Spleen (tissue), 11 donors: ENCODE data around the gene UBE2N. TPM values are rescaled to one million over a fixed set of nuclear protein-coding genes. Genes with fewer than 3 reads are reported as not detected.
"Not testable (repeated sequence)": the region's sequence is repeated elsewhere in the genome, so short reads cannot be mapped to it uniquely, and the experiment has no call there.

Source experiments
- DNase-seq: peaks from one replicate; pipeline ENCODE4 v3.0.0-alpha.2; 2020
- H3K27ac ChIP-seq, 8 donors: fragments of 200-600 bp; sonication (generic) in 7 of 8; 1 replicate in 4 of 8; 2 replicates in 4 of 8; pipeline versions ENCODE4 v1.5.0 to v1.8.0; 2016 to 2021; ENCODE audit warnings: inconsistent platforms in 4 of 8, mild to moderate bottlenecking in 4 of 8, moderate library complexity in 1 of 8
- H3K27me3 ChIP-seq, 7 donors: fragments of 200-600 bp; sonication (generic) in 6 of 7; replicated peaks in 1 of 7; 1 replicate in 4 of 7; 2 replicates in 3 of 7; pipeline versions ENCODE4 v1.5.0 to v1.8.0; 2016 to 2021; ENCODE audit warnings: inconsistent platforms in 3 of 7, mild to moderate bottlenecking in 1 of 7
- H3K36me3 ChIP-seq, 6 donors: fragments of 200-600 bp; sonication (generic) in 5 of 6; 1 replicate in 4 of 6; 2 replicates in 2 of 6; pipeline versions ENCODE4 v1.5.0 to v1.8.0; 2016 to 2021; ENCODE audit warnings: inconsistent platforms in 2 of 6
- H3K4me1 ChIP-seq, 6 donors: fragments of 200-600 bp; sonication (generic) in 5 of 6; 1 replicate in 3 of 6; 2 replicates in 3 of 6; pipeline versions ENCODE4 v1.5.0 to v1.8.0; 2016 to 2021; ENCODE audit warnings: inconsistent platforms in 3 of 6
- H3K4me3 ChIP-seq, 8 donors: fragments of 200-600 bp; sonication (generic) in 7 of 8; 1 replicate in 4 of 8; 2 replicates in 4 of 8; pipeline versions ENCODE4 v1.5.0 to v1.8.0; 2016 to 2021; ENCODE audit warnings: inconsistent platforms in 4 of 8, mild to moderate bottlenecking in 4 of 8, moderate library complexity in 2 of 8
- H3K9me3 ChIP-seq, 8 donors: fragments of 200-600 bp; sonication (generic) in 7 of 8; 1 replicate in 4 of 8; 2 replicates in 4 of 8; pipeline versions ENCODE4 v1.5.0 to v1.8.0; 2016 to 2021; ENCODE audit warnings: inconsistent platforms in 4 of 8
- CTCF ChIP-seq, 11 experiments: fragments of 200-600 bp in 7 of 11; fragments of 450-650 bp in 4 of 11; sonication (generic) in 4 of 11; IDR thresholded peaks in 8 of 11; conservative IDR thresholded peaks in 3 of 11; 1 replicate in 7 of 11; 2 replicates in 4 of 11; pipeline versions ENCODE4 v1.4.0 to v1.8.0; 2016 to 2021; ENCODE audit warnings: antibody characterized with exemption in 11 of 11, inconsistent platforms in 4 of 11, mild to moderate bottlenecking in 1 of 11
- POLR2A ChIP-seq, 3 donors: fragments of 450-650 bp; IDR thresholded peaks; one replicate each; pipeline ENCODE4 v1.5.1; 2017; ENCODE audit warnings: antibody characterized with exemption in 3 of 3, mild to moderate bottlenecking in 1 of 3
- POLR2AphosphoS5 ChIP-seq, 3 donors: sonication (generic); formaldehyde crosslinking; IDR thresholded peaks; one replicate each; pipeline ENCODE4 v1.5.1; 2017; ENCODE audit warnings: antibody characterized with exemption in 3 of 3
- WGBS, 5 donors: extraction: QIAGEN DNeasy Blood & Tissue Kit in 3 of 5; methylation state at CpG; one replicate each; pipeline versions ENCODE4 v1.1.5 to v1.1.7; 2013 to 2018; 5-methylcytosine and 5-hydroxymethylcytosine counted together
- intact Hi-C: fragments of 100-400 bp; cut with DNase I; formaldehyde crosslinking; loops from one replicate; pipeline ENCODE4 v1.15.0; 2023; ENCODE audit warnings: low total_unique reads
- polyA plus RNA-seq, 3 donors: library from polyadenylated mRNA; stranded (reverse); fragments of 200-250 nt; gene quantifications; one replicate each; pipeline ENCODE4 v1.2.1, GENCODE V29; 2013
- total RNA-seq, 7 donors: library from RNA; depleted of rRNA in 3 of 7; stranded (reverse); fragments of >200 nt in 3 of 7; fragmentation: NEBNext Ultra II Directional in 4 of 7; extraction: Animal tissue kit (Norgen Biotek cat#: 25700) in 4 of 7; gene quantifications; one replicate each; pipeline versions ENCODE4 v1.1.0 to v1.2.1, GENCODE V29; 2016 to 2021
- donor health status: healthy with polysubstance abuse.
- donor health status: DM: no; HTN: no; CAD: no; lungs with moderate emphysema.
- donor health status: DM: no; HTN: no; CAD: no.
- donor health status: Bipolar disorder and iron deficiency.
- donor health status: healthy.
- donor health status: DM: no; HTN: no; CAD: no.
- donor health status: DM: yes; HTN: yes; CAD: no.

The UBE2N gene
- total and polyA plus RNA-seq, 10 donors, result 33.5 to 84.4 (median 63.0) TPM

GRCh38 chr12:93379326-93379980 is 62.3 kb downstream of the UBE2N start:
- peaks cover 0 to 11% (median 0%) of the 10 kb centered on the region in 6 donors for H3K36me3 ChIP-seq
- H3K4me1 ChIP-seq, result peaks cover 23 to 79% (median 64%) of the 10 kb centered on the region in 6 donors
- intact Hi-C loops, result no loop called here
- H3K27ac ChIP-seq, result peak overlapping the region; percentile 94 to 98 (median 96)
- TF ChIP-seq POLR2A (IDR thresholded peaks at IDR 0.05), result no peak
- TF ChIP-seq POLR2AphosphoS5 (IDR thresholded peaks at IDR 0.05), result no peak
- no peak for TF ChIP-seq CTCF (IDR thresholded peaks at IDR 0.05 in 8 of 11, conservative IDR thresholded peaks at IDR 0.05 in 3 of 11)
- H3K9me3 ChIP-seq, result no peaks in the 10 kb centered on the region
- no peak for DNase-seq
- peak overlapping the region; percentile 66 to 86 (median 82) for H3K4me3 ChIP-seq
- no peaks in the 10 kb centered on the region for H3K27me3 ChIP-seq
- WGBS, 5 donors, result 3 to 9% (median 8%) methylated on average over 8 of the region's 8 CpGs

- Histone ChIP-seq H3K27ac (peak overlapping the region; percentile 94 to 98 (median 96)), H3K27me3 (no peaks in the 10 kb centered on the region), H3K4me1 (peaks cover 23 to 74% (median 59%) of the 10 kb centered on the region in 6 donors), H3K36me3 (peaks cover 0 to 6% (median 0%) of the 10 kb centered on the region in 6 donors), H3K4me3 (peak overlapping the region; percentile 66 to 86 (median 82)), H3K9me3 (no peaks in the 10 kb centered on the region)
- WGBS, 5 donors, result 0 to 2% (median 1%) methylated on average over 4 of the region's 4 CpGs
- intact Hi-C loops, result no loop called here
- TF ChIP-seq POLR2AphosphoS5 (IDR thresholded peaks at IDR 0.05) (no peak), POLR2A (IDR thresholded peaks at IDR 0.05) (no peak), CTCF (IDR thresholded peaks at IDR 0.05 in 8 of 11, conservative IDR thresholded peaks at IDR 0.05 in 3 of 11) (no peak)
- DNase-seq, result no peak
Observed at GRCh38 chr12:93378998-93379325, 62.8 kb downstream of the UBE2N start.

- peak; percentile 56 to 71 (median 60) for TF ChIP-seq POLR2AphosphoS5 (IDR thresholded peaks at IDR 0.05)
- WGBS, 5 donors, result 0% methylated on average over 22 to 46 of the region's 64 CpGs
- H3K9me3 ChIP-seq, intact Hi-C loops, H3K27me3 ChIP-seq, H3K36me3 ChIP-seq: not testable (repeated sequence)
- DNase-seq, result peak; percentile 87
- Histone ChIP-seq H3K4me1 (peaks cover 23 to 70% (median 54%) of the 10 kb centered on the region in 6 donors), H3K27ac (peak overlapping the region; percentile 94 to 98 (median 96)), H3K4me3 (peak overlapping the region; percentile 66 to 86 (median 82))
Observed at GRCh38 chr12:93378196-93378997, 63.4 kb downstream of the UBE2N start.

GRCh38 chr12:93377252-93378195 is 64.2 kb downstream of the UBE2N start, which contains the start of gene NUDT4:
Gene NUDT4 (plus strand): TSS chr12:93377925. CDS start chr12:93378323, 398 bp downstream.
- peak; percentile 99 for DNase-seq
- intact Hi-C loops, result no loop called here
- peak in 1 of 11 experiments; percentile 10 for TF ChIP-seq CTCF (IDR thresholded peaks at IDR 0.05 in 8 of 11, conservative IDR thresholded peaks at IDR 0.05 in 3 of 11)
- peak; percentile 27 to 92 (median 62) for TF ChIP-seq POLR2A (IDR thresholded peaks at IDR 0.05)
- TF ChIP-seq POLR2AphosphoS5 (IDR thresholded peaks at IDR 0.05), result peak; percentile 96 to 99 (median 98)
- Histone ChIP-seq H3K9me3 (no peaks in the 10 kb centered on the region), H3K27me3 (no peaks in the 10 kb centered on the region), H3K4me3 (peak within 1 kb of the TSS; percentile 66 to 86 (median 82)), H3K27ac (peak within 1 kb of the TSS; percentile 94 to 98 (median 96)), H3K4me1 (peaks cover 23 to 62% (median 46%) of the 10 kb centered on the region in 6 donors), H3K36me3 (no peaks in the 10 kb centered on the region)
- 1 to 6% (median 2%) methylated on average over 23 to 63 of the region's 79 CpGs for WGBS, 5 donors
